ENCODE results near the gene FNDC10. TPM values are rescaled to one million over a fixed set of nuclear protein-coding genes. Genes with fewer than 3 reads are reported as not detected.

The FNDC10 gene
- total RNA-seq, 2 donors from 2014 or later = 0.54 to 2.7 TPM

DNA sequence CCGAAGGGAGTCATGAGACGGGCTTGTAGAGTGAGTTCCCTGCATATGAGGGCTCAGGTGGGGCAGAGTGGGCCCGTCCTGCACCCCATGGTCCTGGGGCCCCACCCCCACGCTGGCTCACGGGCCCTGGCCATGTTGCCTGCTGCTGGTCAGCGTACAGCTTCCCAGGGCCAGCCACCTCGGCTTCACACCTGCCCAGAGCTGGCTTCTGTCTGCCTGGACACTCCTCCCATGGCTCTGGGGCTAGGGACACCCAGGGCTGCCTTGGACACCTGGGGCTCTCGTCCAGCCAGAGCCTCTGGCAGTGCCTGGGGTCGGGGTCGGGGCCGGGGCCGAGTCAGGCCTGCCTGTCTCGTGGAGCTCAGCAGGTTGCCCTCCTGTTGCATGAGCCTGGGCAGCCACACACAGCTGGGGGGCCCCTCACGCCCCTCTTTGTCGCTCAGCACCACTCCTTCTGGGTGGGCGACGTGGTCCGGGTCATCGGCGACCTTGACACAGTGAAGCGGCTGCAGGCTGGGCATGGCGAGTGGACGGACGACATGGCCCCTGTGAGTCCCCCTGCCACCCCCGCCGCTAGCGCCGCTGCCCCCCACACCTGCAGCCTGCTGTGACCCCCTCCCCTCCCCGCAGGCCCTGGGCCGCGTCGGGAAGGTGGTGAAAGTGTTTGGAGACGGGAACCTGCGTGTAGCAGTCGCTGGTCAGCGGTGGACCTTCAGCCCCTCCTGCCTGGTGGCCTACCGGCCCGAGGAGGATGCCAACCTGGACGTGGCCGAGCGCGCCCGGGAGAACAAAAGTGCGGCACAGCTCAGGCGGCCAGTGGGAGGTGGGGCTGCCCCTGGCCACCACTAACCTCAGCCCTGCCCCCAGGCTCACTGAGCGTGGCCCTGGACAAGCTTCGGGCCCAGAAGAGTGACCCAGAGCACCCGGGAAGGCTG lies 26.5 kb upstream of the FNDC10 start:
- no peak for DNase-seq (ENCODE audit: low spot score)
- Histone ChIP-seq H3K4me3 (no peak overlapping the region), H3K4me1 (ENCODE audit: control insufficient read depth in 1 of 2, low read depth in 2 of 2) (peaks cover 0 to 6% of the 10 kb centered on the region in 2 donors), H3K27me3 (replicated peaks; ENCODE audit: insufficient read depth) (no peaks in the 10 kb centered on the region), H3K36me3 (peaks cover 3% of the 10 kb centered on the region), H3K9me3 (no peaks in the 10 kb centered on the region), H3K27ac (no peak overlapping the region)
- no peak for ATAC-seq (ENCODE audit: insufficient number of reproducible peaks, low FRiP score, low read depth)
- TF ChIP-seq CTCF (IDR thresholded peaks at IDR 0.05) = no peak

GRCh38 chr1:1625824-1626206 lies 25.9 kb upstream of the FNDC10 start:
- ATAC-seq (ENCODE audit: insufficient number of reproducible peaks, low FRiP score, low read depth) (no peak), DNase-seq (ENCODE audit: low spot score) (no peak)
- H3K27ac ChIP-seq = no peak overlapping the region
- no peak for TF ChIP-seq CTCF (IDR thresholded peaks at IDR 0.05)
- no peaks in the 10 kb centered on the region for H3K27me3 ChIP-seq (replicated peaks; ENCODE audit: insufficient read depth)
- H3K9me3 ChIP-seq = no peaks in the 10 kb centered on the region
- peaks cover 3% of the 10 kb centered on the region for H3K36me3 ChIP-seq
- no peak overlapping the region for H3K4me3 ChIP-seq
- H3K4me1 ChIP-seq (ENCODE audit: control insufficient read depth in 1 of 2, low read depth in 2 of 2) = peaks cover 0 to 6% of the 10 kb centered on the region in 2 donors

DNA sequence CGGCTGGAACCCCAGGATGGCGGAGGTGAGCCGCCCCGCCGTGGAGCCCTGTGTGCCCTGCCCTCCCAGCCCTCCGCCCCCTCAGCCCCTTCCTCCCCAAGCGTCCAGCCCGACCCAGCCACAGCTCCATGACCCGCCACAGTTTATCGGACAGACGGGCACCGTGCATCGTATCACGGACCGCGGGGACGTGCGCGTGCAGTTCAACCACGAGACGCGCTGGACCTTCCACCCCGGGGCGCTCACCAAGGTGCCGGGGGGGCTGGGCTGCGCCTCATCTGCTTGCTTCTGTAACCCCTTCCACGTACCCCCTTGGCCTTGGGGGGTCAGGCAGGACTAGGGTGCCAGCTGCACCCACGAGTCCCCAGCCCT lies 25.5 kb upstream of the FNDC10 start:
- ATAC-seq (ENCODE audit: insufficient number of reproducible peaks, low FRiP score, low read depth) (no peak), DNase-seq (ENCODE audit: low spot score) (no peak)
- no peak overlapping the region for H3K27ac ChIP-seq
- H3K4me3 ChIP-seq = no peak overlapping the region
- no peak for TF ChIP-seq CTCF (IDR thresholded peaks at IDR 0.05)
- peaks cover 3% of the 10 kb centered on the region for H3K36me3 ChIP-seq
- H3K4me1 ChIP-seq (ENCODE audit: control insufficient read depth in 1 of 2, low read depth in 2 of 2) = peaks cover 0 to 2% of the 10 kb centered on the region in 2 donors
- no peaks in the 10 kb centered on the region for H3K9me3 ChIP-seq
- no peaks in the 10 kb centered on the region for H3K27me3 ChIP-seq (replicated peaks; ENCODE audit: insufficient read depth)

- H3K27me3 ChIP-seq (replicated peaks; ENCODE audit: insufficient read depth) = no peaks in the 10 kb centered on the region
These were observed 24.8 kb upstream of the FNDC10 start for GRCh38 chr1:1624443-1625403.

More at GRCh38 chr1:1624443-1625403, 24.8 kb upstream of the FNDC10 start:
- no peak for TF ChIP-seq CTCF (IDR thresholded peaks at IDR 0.05)
- H3K4me3 ChIP-seq = no peak overlapping the region
- no peaks in the 10 kb centered on the region for H3K4me1 ChIP-seq (ENCODE audit: control insufficient read depth in 1 of 2, low read depth in 2 of 2)
- no peak overlapping the region for H3K27ac ChIP-seq
- ATAC-seq (ENCODE audit: insufficient number of reproducible peaks, low FRiP score, low read depth) (no peak), DNase-seq (ENCODE audit: low spot score) (no peak)
- peaks cover 3% of the 10 kb centered on the region for H3K36me3 ChIP-seq
- no peaks in the 10 kb centered on the region for H3K9me3 ChIP-seq
